Neural progenitor cell (in vitro differentiated cells): Measurements from ENCODE around the gene CLEC2A. TPM values are rescaled to one million over a fixed set of nuclear protein-coding genes. Genes with fewer than 3 reads are reported as not detected.

Experiments
- DNase-seq: peaks from one replicate; pipeline ENCODE4 v3.0.0-alpha.2; 2016; ENCODE audit warnings: low spot score
- H2AFZ ChIP-seq: fragments of 200-600 bp; sonication (generic); replicated peaks from 2 replicates; pipeline ENCODE4 v1.6.1; 2016; ENCODE audit warnings: antibody characterized with exemption
- H3F3A ChIP-seq: fragments of 200-600 bp; sonication (generic); 2 replicates; pipeline ENCODE4 v1.6.1; 2016; ENCODE audit warnings: antibody characterized with exemption, low read depth
- H3K27ac ChIP-seq: fragments of 200-600 bp; sonication (generic); 2 replicates; pipeline ENCODE4 v1.5.1; 2016; ENCODE audit warnings: mild to moderate bottlenecking
- H3K27me3 ChIP-seq: fragments of 200-600 bp; sonication (generic); 2 replicates; pipeline ENCODE4 v1.6.1; 2016; ENCODE audit warnings: mild to moderate bottlenecking, moderate library complexity
- H3K36me3 ChIP-seq: fragments of 200-600 bp; sonication (generic); 2 replicates; pipeline ENCODE4 v1.5.1; 2016
- H3K4me1 ChIP-seq: fragments of 200-600 bp; sonication (generic); 2 replicates; pipeline ENCODE4 v1.6.1; 2016; ENCODE audit warnings: mixed run types
- H3K4me2 ChIP-seq: fragments of 200-600 bp; sonication (generic); 2 replicates; pipeline ENCODE4 v1.6.1; 2016
- H3K4me3 ChIP-seq: fragments of 200-600 bp; sonication (generic); 2 replicates; pipeline ENCODE4 v1.5.1; 2016
- H3K79me2 ChIP-seq: fragments of 200-600 bp; sonication (generic); 2 replicates; pipeline ENCODE4 v1.6.1; 2016; ENCODE audit warnings: low read depth
- H3K9ac ChIP-seq: fragments of 200-600 bp; sonication (generic); 2 replicates; pipeline ENCODE4 v1.6.1; 2016
- H3K9me3 ChIP-seq: fragments of 200-600 bp; sonication (generic); 2 replicates; pipeline ENCODE4 v1.5.1; 2016; ENCODE audit warnings: low read depth
- H4K20me1 ChIP-seq: fragments of 200-600 bp; sonication (generic); 2 replicates; pipeline ENCODE4 v1.6.1; 2016; ENCODE audit warnings: low read depth
- H3K27ac Mint-ChIP-seq: 3 replicates; pipeline ENCODE4 v1.8.0; 2021; ENCODE audit warnings: mixed read lengths
- H3K27me3 Mint-ChIP-seq: 2 replicates; pipeline ENCODE4 v1.8.0; 2022; ENCODE audit warnings: low read depth, mild to moderate bottlenecking, inconsistent platforms, moderate library complexity, mixed read lengths; ENCODE audit not compliant: insufficient read depth
- H3K36me3 Mint-ChIP-seq: 3 replicates; pipeline ENCODE4 v1.8.0; 2021; ENCODE audit warnings: mixed read lengths
- H3K4me1 Mint-ChIP-seq: 3 replicates; pipeline ENCODE4 v1.8.0; 2021; ENCODE audit warnings: mixed read lengths
- H3K4me3 Mint-ChIP-seq: 3 replicates; pipeline ENCODE4 v1.8.0; 2021; ENCODE audit warnings: mild to moderate bottlenecking, moderate library complexity, mixed read lengths
- H3K9me3 Mint-ChIP-seq: 3 replicates; pipeline ENCODE4 v1.8.0; 2020; ENCODE audit warnings: mixed read lengths
- EZH2 ChIP-seq: fragments of 200-600 bp; sonication (generic); IDR thresholded peaks from 2 replicates; pipeline ENCODE4 v1.6.1; 2017; ENCODE audit warnings: antibody characterized with exemption, mild to moderate bottlenecking, moderate library complexity
- EZH2phosphoT487 ChIP-seq: fragments of 200-600 bp; sonication (generic); IDR thresholded peaks from 2 replicates; pipeline ENCODE4 v1.6.1; 2017; ENCODE audit warnings: antibody characterized with exemption
- total RNA-seq: library from RNA; depleted of rRNA; stranded (reverse); fragments of >200 nt; gene quantifications from 2 replicates; pipeline ENCODE4 v1.2.3, GENCODE V29; 2015; ENCODE audit warnings: low replicate concordance
- TF ChIP-seq, protein P1 (sequence below): fragments of 200-600 bp; sonication (generic); IDR thresholded peaks from 2 replicates; pipeline ENCODE4 v1.5.1; 2017; ENCODE audit warnings: antibody characterized with exemption, mild to moderate bottlenecking

Gene CLEC2A
- total RNA-seq, 1 donor from 2014 or later = not detected

DNA sequence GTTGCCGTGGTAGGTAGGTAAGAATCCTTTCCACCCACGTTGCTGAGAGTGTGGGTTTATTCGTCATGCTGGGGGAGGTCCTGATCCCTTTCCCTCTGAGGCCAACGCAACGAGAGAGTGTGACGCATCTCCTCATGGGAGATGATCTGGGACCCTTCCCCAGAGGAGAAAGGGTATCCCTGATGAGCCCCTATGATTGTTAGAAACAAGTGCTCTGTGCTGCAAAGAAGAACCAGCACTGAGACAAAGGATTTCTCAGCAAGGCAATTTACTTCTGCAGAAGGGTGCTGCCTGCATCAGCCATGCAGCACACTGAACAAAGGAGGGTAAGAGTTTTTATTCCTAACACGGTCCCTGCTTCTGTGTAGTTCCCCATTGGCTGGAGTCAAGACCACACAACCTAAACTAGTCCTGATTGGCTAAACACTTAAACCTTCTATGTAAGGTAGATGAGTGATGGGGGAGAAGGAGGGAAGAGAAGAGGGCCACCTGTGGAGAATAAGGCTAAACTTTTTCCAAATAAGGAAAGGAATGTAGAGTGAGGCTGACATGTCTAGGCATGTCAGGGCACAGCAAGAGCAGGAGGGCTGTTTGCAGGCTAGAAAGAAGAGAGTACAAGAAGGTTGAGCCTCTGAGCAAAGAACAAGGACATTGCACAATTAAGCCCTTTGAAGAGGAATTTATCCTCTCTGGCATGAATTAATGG, 21.3 kb downstream of the CLEC2A start:
- Histone ChIP-seq H3K4me2 (peak overlapping the region; percentile 71), H3K9ac (peak overlapping the region; percentile 93), H3K79me2 (peaks cover 50% of the 10 kb centered on the region), H3K27ac (peak overlapping the region; percentile 99), H3K4me1 (peaks cover 9% of the 10 kb centered on the region), H3F3A (peaks cover 46% of the 10 kb centered on the region), H3K4me3 (peak overlapping the region; percentile 54), H3K9me3 (no peaks in the 10 kb centered on the region), H3K36me3 (no peaks in the 10 kb centered on the region), H4K20me1 (peaks cover 37% of the 10 kb centered on the region), H2AFZ (no peak overlapping the region), H3K27me3 (no peaks in the 10 kb centered on the region)
- Mint-ChIP-seq H3K4me3 (no peak overlapping the region), H3K4me1 (no peaks in the 10 kb centered on the region), H3K27me3 (peaks cover 6% of the 10 kb centered on the region), H3K9me3 (peaks cover 23% of the 10 kb centered on the region), H3K36me3 (peaks cover 2% of the 10 kb centered on the region), H3K27ac (no peak overlapping the region)
- DNase-seq = peak; percentile 88
- TF ChIP-seq, protein P1, sequence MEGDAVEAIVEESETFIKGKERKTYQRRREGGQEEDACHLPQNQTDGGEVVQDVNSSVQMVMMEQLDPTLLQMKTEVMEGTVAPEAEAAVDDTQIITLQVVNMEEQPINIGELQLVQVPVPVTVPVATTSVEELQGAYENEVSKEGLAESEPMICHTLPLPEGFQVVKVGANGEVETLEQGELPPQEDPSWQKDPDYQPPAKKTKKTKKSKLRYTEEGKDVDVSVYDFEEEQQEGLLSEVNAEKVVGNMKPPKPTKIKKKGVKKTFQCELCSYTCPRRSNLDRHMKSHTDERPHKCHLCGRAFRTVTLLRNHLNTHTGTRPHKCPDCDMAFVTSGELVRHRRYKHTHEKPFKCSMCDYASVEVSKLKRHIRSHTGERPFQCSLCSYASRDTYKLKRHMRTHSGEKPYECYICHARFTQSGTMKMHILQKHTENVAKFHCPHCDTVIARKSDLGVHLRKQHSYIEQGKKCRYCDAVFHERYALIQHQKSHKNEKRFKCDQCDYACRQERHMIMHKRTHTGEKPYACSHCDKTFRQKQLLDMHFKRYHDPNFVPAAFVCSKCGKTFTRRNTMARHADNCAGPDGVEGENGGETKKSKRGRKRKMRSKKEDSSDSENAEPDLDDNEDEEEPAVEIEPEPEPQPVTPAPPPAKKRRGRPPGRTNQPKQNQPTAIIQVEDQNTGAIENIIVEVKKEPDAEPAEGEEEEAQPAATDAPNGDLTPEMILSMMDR = no peak
- no peak for TF ChIP-seq EZH2phosphoT487
- TF ChIP-seq EZH2 = no peak

DNA sequence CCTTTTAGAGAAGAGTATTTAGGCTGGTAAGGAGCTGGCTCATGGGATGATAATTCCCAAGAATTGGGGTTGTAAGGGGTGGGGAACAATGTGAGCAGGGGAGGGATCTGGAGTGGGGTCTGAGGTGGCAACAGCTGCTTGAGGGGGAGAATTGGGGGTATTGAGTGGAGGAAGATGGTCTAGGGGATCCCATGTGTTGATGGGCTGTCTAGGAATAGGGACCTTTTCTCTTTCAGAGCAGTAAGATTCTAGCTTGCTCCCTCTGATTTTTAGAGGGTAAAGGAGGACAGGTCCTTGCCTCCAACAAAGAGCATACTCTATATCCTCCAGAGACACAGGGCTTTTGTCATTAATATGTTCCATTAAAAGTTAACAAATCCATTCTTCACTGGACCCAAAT, 22.4 kb downstream of the CLEC2A start:
- Mint-ChIP-seq H3K27me3 (peaks cover 9% of the 10 kb centered on the region), H3K9me3 (peaks cover 25% of the 10 kb centered on the region), H3K36me3 (peaks cover 2% of the 10 kb centered on the region), H3K4me1 (no peaks in the 10 kb centered on the region), H3K4me3 (no peak overlapping the region), H3K27ac (no peak overlapping the region)
- TF ChIP-seq EZH2 (no peak), EZH2phosphoT487 (no peak)
- TF ChIP-seq, protein P1 = no peak
- H2AFZ ChIP-seq = no peak overlapping the region
- H3K36me3 ChIP-seq = no peaks in the 10 kb centered on the region
- peak overlapping the region; percentile 93 for H3K9ac ChIP-seq
- no peaks in the 10 kb centered on the region for H3K27me3 ChIP-seq
- peaks cover 61% of the 10 kb centered on the region for H3K79me2 ChIP-seq
- H3K4me1 ChIP-seq = peaks cover 9% of the 10 kb centered on the region
- peak overlapping the region; percentile 71 for H3K4me2 ChIP-seq
- H3F3A ChIP-seq = peaks cover 54% of the 10 kb centered on the region
- peaks cover 48% of the 10 kb centered on the region for H4K20me1 ChIP-seq
- DNase-seq = no peak
- no peaks in the 10 kb centered on the region for H3K9me3 ChIP-seq
- peak overlapping the region; percentile 99 for H3K27ac ChIP-seq
- peak overlapping the region; percentile 54 for H3K4me3 ChIP-seq

DNA sequence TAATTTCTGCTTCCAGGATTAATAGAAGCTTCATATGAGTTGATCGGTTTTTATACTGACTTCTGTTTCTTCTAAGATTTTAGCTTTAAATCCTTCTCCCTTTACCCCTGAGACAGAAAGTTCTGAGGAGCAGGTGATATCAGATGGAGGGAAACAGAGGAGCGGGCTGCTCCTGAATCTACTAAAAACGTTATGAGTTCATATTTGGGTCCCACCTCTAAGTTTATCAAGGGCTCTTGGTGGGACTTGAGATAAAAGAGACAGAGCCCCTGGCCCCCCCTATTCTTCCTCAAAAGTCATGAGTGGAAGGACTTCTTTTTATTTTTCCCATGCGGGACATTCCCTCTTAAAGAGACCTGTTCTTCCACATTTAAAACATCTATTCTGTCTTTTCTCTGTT, 23.8 kb downstream of the CLEC2A start:
- Histone ChIP-seq H3K79me2 (peaks cover 75% of the 10 kb centered on the region), H2AFZ (no peak overlapping the region), H3K27me3 (no peaks in the 10 kb centered on the region), H3K27ac (no peak overlapping the region), H3K4me2 (peak overlapping the region; percentile 71), H3K36me3 (no peaks in the 10 kb centered on the region), H4K20me1 (peaks cover 62% of the 10 kb centered on the region), H3K4me3 (peak overlapping the region; percentile 54), H3K9ac (no peak overlapping the region), H3K9me3 (no peaks in the 10 kb centered on the region), H3F3A (peaks cover 66% of the 10 kb centered on the region), H3K4me1 (peaks cover 14% of the 10 kb centered on the region)
- DNase-seq = no peak
- Mint-ChIP-seq H3K9me3 (peaks cover 29% of the 10 kb centered on the region), H3K36me3 (peaks cover 2% of the 10 kb centered on the region), H3K27ac (no peak overlapping the region), H3K27me3 (peaks cover 9% of the 10 kb centered on the region), H3K4me3 (no peak overlapping the region), H3K4me1 (no peaks in the 10 kb centered on the region)
- TF ChIP-seq EZH2 (no peak), EZH2phosphoT487 (no peak)
- TF ChIP-seq, protein P1 = no peak
